ENCODE measurements around the gene FMN2. TPM values are rescaled to one million over a fixed set of nuclear protein-coding genes. Genes with fewer than 3 reads are reported as not detected.

Gene FMN2
- 9.7 and 11.2 TPM in 2 replicates for total RNA-seq

GRCh38 chr1:240091614-240092300 is at the start of gene FMN2:
TSS of gene FMN2 (plus strand) at chr1:240091883. CDS start at chr1:240092110, 227 bp downstream.
- peaks cover 6% of the 10 kb centered on the region for H4K20me1 ChIP-seq (ENCODE audit: insufficient read depth, low read length)
- peak within 1 kb of the TSS; percentile 50 for H3K27ac ChIP-seq (ENCODE audit: low read depth, low read length)
- peak within 1 kb of the TSS; percentile 81 for H3K4me2 ChIP-seq (ENCODE audit: insufficient read depth, low read length)
- H3K9me3 ChIP-seq (ENCODE audit: low read depth, low read length): no peaks in the 10 kb centered on the region
- H3K4me1 ChIP-seq (ENCODE audit: insufficient read depth, low read length): peaks cover 32% of the 10 kb centered on the region
- peak within 1 kb of the TSS; percentile 69 for H2AFZ ChIP-seq (ENCODE audit: low read length)
- H3K27me3 ChIP-seq (ENCODE audit: insufficient read depth, low read length): peaks cover 5% of the 10 kb centered on the region
- DNase-seq (ENCODE audit: insufficient read length, low spot score, missing footprints): peak; percentile 95
- TF ChIP-seq CTCF (IDR thresholded peaks at IDR 0.05; ENCODE audit: extremely low read depth, low read depth, low read length): no peak
- H3K79me2 ChIP-seq (ENCODE audit: insufficient read depth, low read length): peaks cover 55% of the 10 kb centered on the region
- peak within 1 kb of the TSS; percentile 91 for H3K4me3 ChIP-seq (ENCODE audit: insufficient read depth, low read length)
- no peaks in the 10 kb centered on the region for H3K36me3 ChIP-seq (ENCODE audit: insufficient read depth, low read length)

GRCh38 chr1:240044620-240045019 is 47.1 kb upstream of the FMN2 start:
- Histone ChIP-seq H2AFZ (ENCODE audit: low read length) (peak overlapping the region; percentile 71), H3K4me2 (ENCODE audit: insufficient read depth, low read length) (peak overlapping the region; percentile 76), H3K4me3 (ENCODE audit: insufficient read depth, low read length) (peak overlapping the region; percentile 55)

GRCh38 chr1:240046000-240046399 is 45.7 kb upstream of the FMN2 start:
- H2AFZ ChIP-seq (ENCODE audit: low read length): peak overlapping the region; percentile 0
- H3K4me3 ChIP-seq (ENCODE audit: insufficient read depth, low read length): no peak overlapping the region
- TF ChIP-seq CTCF (IDR thresholded peaks at IDR 0.05; ENCODE audit: extremely low read depth, low read depth, low read length): no peak
- no peaks in the 10 kb centered on the region for H3K27me3 ChIP-seq (ENCODE audit: insufficient read depth, low read length)
- H3K4me2 ChIP-seq (ENCODE audit: insufficient read depth, low read length): no peak overlapping the region
- no peaks in the 10 kb centered on the region for H3K9me3 ChIP-seq (ENCODE audit: low read depth, low read length)
- no peaks in the 10 kb centered on the region for H3K79me2 ChIP-seq (ENCODE audit: insufficient read depth, low read length)
- no peaks in the 10 kb centered on the region for H4K20me1 ChIP-seq (ENCODE audit: insufficient read depth, low read length)
- DNase-seq (ENCODE audit: insufficient read length, low spot score, missing footprints): no peak
- H3K27ac ChIP-seq (ENCODE audit: low read depth, low read length): no peak overlapping the region
- peaks cover 7% of the 10 kb centered on the region for H3K4me1 ChIP-seq (ENCODE audit: insufficient read depth, low read length)
- no peaks in the 10 kb centered on the region for H3K36me3 ChIP-seq (ENCODE audit: insufficient read depth, low read length)

More at GRCh38 chr1:240044620-240045019, 47.1 kb upstream of the FMN2 start:
- H3K79me2 ChIP-seq (ENCODE audit: insufficient read depth, low read length): no peaks in the 10 kb centered on the region
- no peak for TF ChIP-seq CTCF (IDR thresholded peaks at IDR 0.05; ENCODE audit: extremely low read depth, low read depth, low read length)
- H3K4me1 ChIP-seq (ENCODE audit: insufficient read depth, low read length): peaks cover 7% of the 10 kb centered on the region
- H3K27me3 ChIP-seq (ENCODE audit: insufficient read depth, low read length): no peaks in the 10 kb centered on the region
- peak; percentile 81 for DNase-seq (ENCODE audit: insufficient read length, low spot score, missing footprints)
- no peak overlapping the region for H3K27ac ChIP-seq (ENCODE audit: low read depth, low read length)
- H4K20me1 ChIP-seq (ENCODE audit: insufficient read depth, low read length): no peaks in the 10 kb centered on the region
- no peaks in the 10 kb centered on the region for H3K9me3 ChIP-seq (ENCODE audit: low read depth, low read length)
- no peaks in the 10 kb centered on the region for H3K36me3 ChIP-seq (ENCODE audit: insufficient read depth, low read length)

- H3K9me3 ChIP-seq (ENCODE audit: low read depth, low read length): no peaks in the 10 kb centered on the region
- no peaks in the 10 kb centered on the region for H3K36me3 ChIP-seq (ENCODE audit: insufficient read depth, low read length)
- no peak overlapping the region for H2AFZ ChIP-seq (ENCODE audit: low read length)
- H3K27me3 ChIP-seq (ENCODE audit: insufficient read depth, low read length): no peaks in the 10 kb centered on the region
- H3K4me3 ChIP-seq (ENCODE audit: insufficient read depth, low read length): no peak overlapping the region
- TF ChIP-seq CTCF (IDR thresholded peaks at IDR 0.05; ENCODE audit: extremely low read depth, low read depth, low read length): no peak
- H3K79me2 ChIP-seq (ENCODE audit: insufficient read depth, low read length): no peaks in the 10 kb centered on the region
- H3K4me2 ChIP-seq (ENCODE audit: insufficient read depth, low read length): no peak overlapping the region
- DNase-seq (ENCODE audit: insufficient read length, low spot score, missing footprints): no peak
- H3K27ac ChIP-seq (ENCODE audit: low read depth, low read length): no peak overlapping the region
- H4K20me1 ChIP-seq (ENCODE audit: insufficient read depth, low read length): no peaks in the 10 kb centered on the region
- no peaks in the 10 kb centered on the region for H3K4me1 ChIP-seq (ENCODE audit: insufficient read depth, low read length)
These were observed 37.5 kb upstream of the FMN2 start for GRCh38 chr1:240054109-240054701.
